Esophagus mucosa (tissue), 1 donor: ENCODE data around the gene CTNND2. TPM values are rescaled to one million over a fixed set of nuclear protein-coding genes. Genes with fewer than 3 reads are reported as not detected.
"Not testable (repeated sequence)": the region's sequence is repeated elsewhere in the genome, so short reads cannot be mapped to it uniquely, and the experiment has no call there.

Source experiments
- ATAC-seq: fragments of 200-7000 bp; cut with Tn5 transposase; one replicate; pipeline ENCODE4 v1.9.1; 2020
- total RNA-seq: library from RNA; stranded (reverse); gene quantifications from one replicate; pipeline ENCODE4 v1.2.4, GENCODE V29; 2023
- donor health status: DM: yes; HTN: yes; CAD: no.

The CTNND2 gene
- total RNA-seq, 1 donor from 2014 or later, result not detected

DNA sequence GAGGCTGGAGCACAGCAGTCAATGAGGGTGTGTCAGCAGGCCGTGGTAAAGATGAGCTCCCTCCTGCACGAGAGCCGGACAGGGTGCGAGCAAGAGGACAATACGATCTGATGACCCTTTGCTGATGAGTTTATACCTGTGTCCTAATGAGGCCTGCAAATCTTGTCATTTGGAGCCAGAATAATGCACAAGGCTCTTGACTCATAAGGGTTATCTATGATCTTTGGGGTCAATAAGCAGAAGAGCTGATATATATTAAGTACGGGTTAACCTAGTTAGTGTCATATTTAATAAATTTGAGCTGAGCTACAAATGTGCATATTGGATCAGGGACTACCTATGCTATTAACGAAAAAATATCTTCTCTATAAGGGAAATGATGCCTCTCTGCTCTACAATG lies 46.9 kb downstream of the CTNND2 start:
- no peak for ATAC-seq

DNA sequence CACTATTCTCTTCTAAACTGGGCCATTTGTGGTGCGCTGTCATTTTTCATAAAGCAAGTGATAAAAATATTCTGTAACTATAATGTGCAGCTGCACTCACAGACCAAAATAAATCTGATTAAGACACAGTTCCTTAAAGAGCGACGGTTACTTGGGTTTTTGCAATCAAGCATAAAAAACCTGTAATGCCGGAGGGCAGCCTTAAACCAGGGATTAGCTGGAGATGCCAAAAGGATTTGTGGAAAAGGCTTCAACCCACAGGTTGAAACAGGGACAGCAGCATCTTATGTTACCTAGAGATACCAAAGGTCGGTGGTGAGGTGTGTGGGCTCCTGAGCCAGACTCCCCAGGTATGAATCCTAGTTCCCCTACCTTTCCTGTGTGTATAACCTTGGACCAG lies 49.3 kb downstream of the CTNND2 start:
- no peak for ATAC-seq

DNA sequence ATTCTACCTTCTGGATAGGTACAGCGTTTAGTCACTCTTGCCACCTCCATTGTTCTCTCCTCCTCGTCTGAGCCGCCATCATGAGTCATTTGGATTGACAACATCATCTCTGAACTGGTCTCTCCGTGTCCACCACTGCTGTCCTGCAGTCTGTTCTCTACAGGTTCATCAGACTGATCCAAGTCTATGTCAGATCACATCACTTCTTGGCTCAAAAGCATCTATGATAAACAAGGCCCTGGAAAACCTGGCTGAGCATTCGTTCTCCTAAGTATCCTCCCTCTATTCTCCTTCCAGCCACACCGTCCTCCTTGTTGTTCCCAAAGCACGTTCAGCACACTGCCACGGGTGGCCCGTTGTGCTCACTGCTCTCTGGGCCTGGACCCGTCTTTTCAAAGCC lies 50.5 kb downstream of the CTNND2 start:
- no peak for ATAC-seq

DNA sequence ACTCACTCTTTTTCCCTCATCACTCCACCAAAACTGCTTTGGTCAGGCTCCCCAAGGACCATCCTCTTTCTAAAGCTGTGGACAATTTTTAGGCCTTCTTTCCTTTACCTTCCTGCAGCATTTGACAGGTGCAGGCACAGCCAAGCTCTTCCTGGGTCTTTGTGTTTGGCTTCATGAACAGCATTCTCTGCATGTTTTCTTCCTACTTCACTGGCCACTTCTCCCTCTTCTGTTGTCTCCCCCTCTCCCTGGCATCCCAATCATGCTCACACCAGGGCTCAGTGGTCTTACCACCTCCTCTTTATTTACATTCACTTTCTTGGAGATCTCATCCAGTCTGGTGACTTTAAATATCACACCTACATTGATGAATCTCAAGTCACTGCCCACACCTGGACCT lies 51.1 kb downstream of the CTNND2 start:
- no peak for ATAC-seq

DNA sequence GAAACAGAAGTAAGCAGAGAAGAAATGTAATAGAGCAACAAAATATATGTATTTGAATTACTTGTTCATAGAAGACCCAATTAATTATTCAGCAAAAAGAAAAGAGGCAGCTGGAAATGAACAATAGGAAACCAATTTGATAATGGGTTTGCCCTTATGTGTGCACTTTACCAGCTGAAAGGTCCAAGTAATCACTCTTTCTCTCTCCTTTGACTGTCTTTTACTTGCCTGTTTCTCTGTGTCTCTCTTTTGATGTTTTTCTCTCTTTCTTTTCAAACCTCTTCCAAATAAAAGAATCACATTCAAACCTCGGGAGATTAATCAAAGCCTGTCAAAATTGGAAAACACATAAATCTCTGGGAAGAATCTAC lies 51.5 kb downstream of the CTNND2 start:
- no peak for ATAC-seq

DNA sequence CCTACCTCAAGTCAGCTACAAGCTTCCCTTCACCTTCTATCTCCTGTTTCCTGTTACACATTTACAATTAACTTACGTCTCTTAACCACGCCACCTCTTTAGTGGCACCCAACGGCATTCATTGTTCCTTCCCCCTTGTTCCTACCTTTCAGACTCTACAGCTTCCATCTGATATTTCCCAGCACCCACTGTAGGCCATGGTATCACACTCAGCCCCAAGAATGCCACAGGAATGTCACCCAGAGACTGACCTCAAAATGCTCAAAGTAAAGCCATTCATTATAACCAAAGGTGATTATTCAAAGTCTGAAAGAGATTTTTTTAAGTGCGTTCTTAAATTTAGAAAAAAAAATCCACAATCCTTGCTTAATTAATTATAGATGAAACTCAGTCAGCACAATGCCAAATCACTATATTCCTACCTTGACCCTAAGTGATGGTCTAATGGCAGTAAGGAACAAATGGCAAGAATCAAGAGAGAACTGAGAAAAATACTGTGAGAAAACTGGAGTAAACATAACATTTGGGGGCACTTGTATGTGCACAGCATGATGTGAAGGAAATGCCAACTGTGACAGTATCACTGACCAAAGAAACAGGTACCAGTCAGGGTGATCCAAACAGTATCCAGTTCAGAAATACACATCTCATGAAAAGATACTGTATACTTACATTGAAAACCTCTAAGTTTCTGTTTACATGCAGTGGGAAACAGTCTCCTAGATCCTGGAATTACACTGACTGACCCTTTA lies 52.1 kb downstream of the CTNND2 start:
- ATAC-seq, result no peak

DNA sequence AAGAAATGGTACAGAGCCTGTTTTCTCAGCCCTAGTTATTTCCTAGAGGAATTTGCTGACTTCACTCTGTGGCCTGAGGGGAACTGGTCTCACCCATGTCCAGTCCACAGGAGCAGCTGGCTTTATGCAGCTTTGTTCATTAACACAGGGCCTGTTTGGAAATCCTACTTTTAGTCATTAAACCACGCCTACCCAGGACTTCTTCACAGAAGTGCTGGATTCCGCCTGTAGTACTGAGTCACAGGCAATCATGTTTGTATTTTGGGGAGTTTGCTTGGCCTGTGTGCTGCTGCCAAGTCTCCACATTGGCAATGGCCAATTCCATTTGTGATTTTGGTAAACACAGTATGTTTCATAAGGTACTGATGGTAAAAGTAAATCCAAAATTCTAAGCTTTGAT lies 52.8 kb downstream of the CTNND2 start:
- ATAC-seq, result peak; percentile 39

DNA sequence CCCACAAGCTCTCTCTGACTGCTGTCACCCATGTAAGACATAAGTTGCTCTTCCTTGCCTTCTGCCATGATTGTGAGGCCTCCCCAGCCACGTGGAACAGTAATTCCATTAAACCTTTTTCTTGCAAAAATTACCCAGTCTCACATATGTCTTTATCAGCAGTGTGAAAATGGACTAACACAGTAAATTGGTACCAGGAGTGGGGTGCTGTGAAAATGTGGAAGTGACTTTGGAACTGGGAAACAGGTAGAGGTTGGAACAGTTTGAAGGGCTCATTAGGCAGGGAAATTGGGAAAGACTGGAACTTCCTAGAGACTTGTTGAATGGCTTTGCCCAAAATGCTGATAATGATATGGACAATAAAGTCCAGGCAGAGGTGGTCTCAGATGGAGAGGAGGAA lies 75.7 kb downstream of the CTNND2 start:
- not testable (repeated sequence) for ATAC-seq

DNA sequence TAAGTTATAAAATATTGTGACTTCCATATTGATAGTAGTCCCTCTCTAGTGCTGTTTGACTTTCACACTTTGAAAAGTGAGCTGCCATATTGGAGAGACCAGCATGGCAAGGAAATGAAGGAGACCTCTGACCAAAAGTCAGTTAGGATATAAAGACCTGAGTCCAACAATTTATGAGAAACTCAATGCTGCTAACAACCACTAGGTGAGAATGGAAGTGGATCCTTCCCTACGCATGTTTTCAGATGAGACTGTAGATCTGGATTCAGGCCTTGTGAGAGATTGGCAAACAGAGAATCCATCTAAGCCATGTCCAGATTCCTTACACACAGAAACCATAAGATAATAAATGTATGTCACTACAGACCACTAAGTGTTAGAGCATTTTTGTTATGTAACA lies 81.6 kb downstream of the CTNND2 start:
- no peak for ATAC-seq

DNA sequence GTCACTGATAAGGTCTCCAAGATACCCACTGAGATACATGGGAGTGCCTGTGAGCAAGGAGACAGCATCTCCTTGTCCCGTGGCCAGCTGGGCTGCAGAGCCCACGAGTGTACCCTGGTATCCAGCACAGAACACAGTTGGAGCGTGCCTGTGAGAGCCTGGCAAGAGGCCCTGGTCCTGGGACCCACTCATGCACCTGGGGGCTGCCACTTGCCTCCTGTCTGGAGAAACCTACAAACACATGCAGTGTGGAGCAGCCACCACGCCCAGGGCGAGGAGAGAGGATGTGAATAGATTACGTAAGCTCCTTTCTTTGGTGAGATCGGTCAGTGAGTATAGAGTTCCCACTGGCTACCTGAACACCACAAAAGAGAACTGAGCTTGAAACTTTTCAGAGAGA lies 88.3 kb downstream of the CTNND2 start:
- no peak for ATAC-seq

DNA sequence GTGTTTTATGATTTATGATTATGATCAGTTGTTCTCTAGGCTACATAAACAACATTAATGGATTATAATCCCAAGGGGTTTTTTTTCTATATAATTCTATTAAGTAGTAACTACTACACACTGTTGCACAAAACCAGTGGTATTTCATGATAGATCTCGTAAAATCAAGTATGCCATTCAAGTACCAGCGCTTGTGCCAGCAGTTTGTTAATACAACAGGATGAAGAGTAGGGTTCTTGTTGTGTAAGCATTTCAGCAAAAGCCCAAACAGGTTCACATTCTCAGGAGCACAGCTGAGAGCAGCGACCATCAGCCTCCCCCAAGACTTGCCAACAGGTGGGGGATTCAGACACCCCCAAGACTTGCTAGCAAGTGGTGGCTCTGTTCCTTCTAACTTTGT lies 88.8 kb downstream of the CTNND2 start:
- ATAC-seq, result no peak

DNA sequence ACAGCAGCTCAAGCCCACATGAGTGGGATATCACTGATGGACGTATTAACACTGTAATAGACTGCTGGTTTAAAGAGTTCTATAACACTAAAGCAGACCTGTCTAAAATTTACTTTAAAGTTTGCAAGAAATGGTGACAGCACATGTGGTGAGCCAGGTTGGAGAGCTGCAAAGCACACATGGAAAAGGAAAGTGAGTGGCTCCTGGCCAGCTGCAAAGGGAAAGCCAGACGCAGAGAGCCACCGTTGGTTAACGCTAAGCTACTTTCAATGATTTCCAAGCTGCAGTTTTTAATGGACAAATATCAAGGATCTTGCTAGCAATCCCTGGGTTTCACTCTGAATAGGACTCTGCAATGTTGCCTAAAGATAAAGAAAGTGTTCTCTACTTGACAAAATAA lies 89.9 kb downstream of the CTNND2 start:
- ATAC-seq, result no peak

DNA sequence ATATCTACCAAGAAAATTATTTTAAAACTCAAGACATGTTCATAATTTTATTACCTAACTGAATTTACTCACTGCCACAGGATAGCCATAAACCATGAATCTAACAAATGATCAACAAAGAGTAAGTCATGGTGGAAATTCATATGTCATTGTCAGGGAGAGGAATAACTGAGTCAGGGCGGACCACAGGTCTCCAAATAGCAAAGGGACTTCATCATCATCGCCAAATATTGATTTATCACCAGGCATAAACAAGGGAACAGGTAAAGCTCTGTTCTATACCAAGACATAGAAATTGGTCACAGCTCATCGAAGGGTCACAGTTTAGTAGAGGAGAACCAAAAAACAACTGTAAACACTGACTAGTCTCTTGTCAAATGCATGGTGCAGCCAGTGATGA lies 94.8 kb downstream of the CTNND2 start:
- ATAC-seq, result no peak

DNA sequence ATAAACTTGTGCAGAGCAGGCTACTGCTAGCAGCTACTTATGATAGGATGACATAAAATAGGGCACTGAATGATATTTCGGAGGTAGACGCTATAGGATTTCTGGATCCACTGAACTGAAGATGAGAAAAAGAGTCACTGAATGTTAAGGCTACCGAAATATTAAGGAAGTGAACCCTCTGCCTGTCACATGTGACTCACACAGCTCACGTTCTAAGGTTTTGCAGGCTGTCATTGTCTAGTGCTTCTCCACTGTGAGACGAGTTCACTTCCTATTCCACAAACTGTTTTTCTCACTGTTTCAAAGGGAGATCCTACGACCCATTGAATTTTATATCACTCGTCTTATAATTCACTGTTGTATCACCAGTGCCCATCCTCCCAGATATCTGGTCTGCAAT lies 100.8 kb downstream of the CTNND2 start:
- no peak for ATAC-seq

DNA sequence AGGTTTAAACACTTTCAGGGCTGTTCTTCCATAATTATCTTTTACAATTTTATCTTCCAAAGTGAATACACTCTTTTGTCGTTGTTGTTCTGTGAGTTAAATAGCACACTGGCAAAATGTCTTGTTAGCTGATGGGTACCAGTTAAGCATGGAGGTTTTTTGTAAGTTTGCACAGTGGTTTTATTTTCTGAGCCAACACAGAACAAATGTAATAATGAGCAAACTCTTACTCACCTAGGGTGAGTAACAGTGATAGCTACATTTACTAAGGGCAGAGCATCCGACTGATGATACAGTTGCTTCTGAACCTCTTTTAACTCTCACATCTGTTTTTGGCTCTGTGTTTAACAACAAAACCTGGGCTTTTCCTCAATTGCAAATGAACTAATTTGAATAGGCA lies 103.2 kb downstream of the CTNND2 start:
- ATAC-seq, result no peak

DNA sequence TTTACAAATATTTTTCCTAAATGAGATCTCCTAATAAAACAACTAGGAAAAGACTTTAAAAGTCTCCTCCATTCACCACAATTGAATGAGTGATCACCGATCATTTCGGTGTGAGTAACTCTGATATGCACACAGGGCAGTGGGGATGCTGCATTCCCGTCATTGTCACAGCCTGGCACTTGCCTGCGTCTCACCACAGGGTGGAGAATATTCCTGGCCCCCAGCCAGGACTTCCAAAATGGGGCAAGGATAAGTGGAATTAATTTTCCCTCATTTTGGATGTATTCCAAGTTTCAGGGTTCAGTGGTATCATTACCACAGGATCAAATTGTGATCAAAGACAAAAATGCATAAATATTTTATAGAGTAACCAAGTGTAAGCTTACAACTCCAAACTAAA lies 107.1 kb downstream of the CTNND2 start:
- no peak for ATAC-seq

DNA sequence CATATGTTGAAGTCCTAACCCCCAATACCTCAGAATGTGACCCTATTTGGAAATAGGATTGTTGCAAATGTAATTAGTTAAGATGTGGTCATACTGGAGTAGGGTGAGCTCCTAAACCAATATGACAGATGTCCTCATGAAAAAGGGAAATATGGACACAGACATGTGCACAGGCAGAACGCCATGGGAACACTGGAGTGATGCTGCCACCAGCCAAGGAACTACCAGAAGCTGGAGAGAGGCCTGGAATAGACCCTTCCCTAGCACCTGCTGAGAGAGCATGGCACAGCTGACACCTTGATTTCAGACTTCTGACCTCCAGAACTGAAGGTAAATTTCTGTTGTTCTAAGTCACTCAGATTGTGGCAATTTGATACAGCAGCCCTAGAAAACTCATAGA lies 110.8 kb downstream of the CTNND2 start:
- ATAC-seq, result no peak

DNA sequence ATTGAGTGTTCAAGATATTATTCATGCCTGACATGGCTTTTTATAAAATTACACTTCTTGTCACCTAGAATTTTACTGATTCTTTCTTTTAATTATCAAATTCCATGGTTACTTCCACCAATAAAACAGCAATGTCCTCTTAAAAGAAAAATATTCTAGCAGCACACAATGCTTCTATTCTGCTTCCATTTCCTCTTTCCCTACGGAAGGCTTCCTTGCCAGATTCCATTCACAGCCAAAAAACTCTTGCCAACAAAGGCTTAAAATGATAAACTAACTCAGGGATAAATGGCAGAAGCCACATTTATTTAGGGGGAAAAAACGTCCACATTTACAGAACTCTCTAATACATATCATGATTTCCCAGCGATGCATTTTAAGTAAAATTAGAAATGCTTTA lies 111.6 kb downstream of the CTNND2 start:
- no peak for ATAC-seq

DNA sequence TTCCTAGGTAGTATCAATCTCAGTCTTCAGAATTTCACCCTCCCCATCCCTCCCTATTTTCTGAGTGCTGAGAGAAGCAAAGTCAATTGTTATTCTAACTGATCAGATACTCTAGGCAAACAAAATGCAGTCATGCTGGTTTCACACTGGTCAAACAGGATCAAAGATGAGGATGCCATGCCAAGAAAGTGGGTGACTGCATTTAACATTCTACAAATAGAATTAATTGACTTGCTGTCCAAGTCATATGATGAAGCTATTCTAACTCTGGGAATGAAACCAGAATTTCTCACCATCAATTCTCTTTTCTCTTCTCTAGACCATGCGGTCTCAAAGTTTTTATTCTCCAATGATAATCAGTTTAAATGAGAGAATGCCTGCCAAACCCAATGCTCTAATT lies 112.5 kb downstream of the CTNND2 start:
- no peak for ATAC-seq

DNA sequence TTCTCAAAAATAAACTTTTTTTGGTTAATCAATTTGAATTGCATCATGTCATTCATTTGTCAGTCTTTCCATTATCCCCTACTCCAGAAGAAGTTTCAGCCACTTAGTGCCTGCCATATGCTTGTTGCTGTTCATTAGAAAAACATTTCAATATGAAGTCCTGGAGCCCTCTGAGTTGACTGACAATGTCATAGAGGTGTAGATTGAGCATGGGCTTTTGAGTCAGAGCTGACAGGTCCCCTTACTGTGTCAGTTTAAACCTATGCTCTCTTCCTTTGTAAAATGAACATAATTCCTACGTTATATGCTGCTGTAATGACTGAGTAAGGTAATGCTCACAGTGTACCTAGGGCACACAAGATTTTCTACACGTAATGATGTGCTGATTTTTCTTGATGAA lies 114.0 kb downstream of the CTNND2 start:
- ATAC-seq, result no peak

DNA sequence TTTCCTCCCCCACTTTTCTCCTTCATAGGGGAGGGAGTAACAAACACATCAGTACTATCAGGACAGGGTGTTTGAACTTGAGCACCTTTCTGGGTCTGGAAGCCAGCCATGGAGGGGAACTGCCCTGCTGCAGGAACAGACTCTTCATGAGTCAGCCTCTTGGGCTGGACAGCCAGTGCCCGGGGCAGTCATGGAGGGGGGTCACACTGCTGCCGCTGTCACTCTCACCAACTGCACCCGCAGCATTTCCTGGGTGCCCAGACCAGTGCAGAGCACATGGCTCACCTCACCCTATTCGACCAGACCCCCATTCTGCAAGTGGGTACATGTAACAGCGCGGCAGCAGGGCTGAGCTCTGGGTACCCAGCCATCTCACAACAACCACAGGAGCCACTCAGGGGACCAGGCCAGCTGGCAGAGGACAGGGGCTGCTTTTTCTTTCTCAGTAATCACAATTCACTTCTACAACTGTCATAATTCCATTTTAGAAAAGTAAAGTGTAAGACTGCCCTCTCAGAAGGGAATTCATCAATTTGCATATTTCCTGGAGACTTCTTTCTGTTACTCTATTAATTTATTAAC lies 118.4 kb downstream of the CTNND2 start:
- ATAC-seq, result no peak

DNA sequence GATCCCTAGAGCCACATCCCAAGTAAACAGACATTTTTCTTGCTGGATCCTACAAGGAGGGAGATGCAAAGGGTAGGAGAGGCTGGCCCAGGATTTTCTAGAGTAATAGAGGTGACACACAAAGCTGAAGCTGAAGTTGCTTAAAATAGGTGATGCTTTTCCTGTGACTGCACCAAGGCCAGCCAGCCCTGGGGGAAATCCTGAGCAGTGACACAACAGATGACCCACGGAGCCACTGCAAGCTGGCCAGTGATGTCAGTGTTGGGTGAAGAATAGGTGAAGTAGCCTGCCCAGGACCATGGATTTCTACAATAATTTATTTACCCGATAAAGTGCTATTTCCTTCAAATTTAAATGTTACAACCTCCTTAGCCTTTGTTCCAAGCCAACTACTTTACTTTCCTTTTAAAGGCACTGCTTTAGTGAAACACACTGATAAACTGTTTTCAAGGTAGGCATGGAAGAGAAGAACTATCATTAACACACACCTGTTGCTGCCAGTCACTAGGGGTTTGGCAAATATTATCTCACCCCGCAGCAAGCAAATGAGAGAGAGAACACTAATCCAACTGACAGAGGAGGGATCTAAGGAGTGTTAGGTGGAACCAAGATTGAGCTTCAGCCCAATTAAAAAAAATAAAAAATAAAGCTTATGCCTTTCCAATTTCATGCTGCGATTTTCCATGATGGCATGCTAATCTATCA lies 123.5 kb downstream of the CTNND2 start:
- ATAC-seq, result no peak

DNA sequence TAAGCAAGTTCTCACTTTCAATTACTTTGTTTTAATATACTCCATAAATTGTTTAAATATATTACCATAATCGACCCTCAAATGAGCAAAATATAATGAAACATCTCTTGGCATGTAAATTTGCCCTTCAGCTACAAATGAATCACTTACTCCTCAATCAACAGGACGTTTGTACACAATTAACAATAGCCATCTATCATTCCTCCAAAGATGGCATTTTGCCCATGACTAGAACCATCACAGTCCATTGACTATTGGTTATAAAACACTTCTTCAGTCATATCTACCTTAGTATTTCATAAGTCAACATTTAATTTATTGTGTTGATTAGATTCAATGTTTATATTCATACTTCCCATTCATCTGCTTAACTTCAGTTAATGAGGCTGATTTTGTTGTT lies 127.2 kb downstream of the CTNND2 start:
- ATAC-seq, result no peak

DNA sequence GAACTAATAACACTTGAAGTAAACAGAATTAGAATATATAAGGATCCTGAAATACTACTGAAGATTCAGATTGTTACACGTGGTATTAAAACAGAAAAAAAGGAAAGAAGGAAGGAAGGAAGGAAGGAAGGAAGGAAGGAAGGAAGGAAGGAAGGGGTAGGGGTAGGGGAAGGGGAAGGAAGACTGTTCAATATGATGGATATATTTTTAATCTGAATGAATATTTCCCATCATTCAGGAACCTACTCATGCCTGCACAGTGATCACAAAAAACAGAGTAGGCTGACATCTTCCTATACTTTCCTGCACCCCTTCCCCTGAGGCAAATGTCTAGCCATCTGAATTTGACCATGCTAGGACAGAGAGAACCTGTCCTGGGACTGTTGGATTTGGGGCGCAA lies 133.9 kb downstream of the CTNND2 start:
- no peak for ATAC-seq
